Activated CD4-positive, alpha-beta T cell treated with anti-CD3 and anti-CD28 coated beads, Interleukin-10, Interleukin-2, amounts not matched to agents 100 ng/mL and 50 ng/mL, durations not matched to agents 16 hours and 8 hours (primary cell): ENCODE results near the gene TTC7B.

Source experiments
- DNase-seq: peaks from one replicate; pipeline ENCODE4 v3.0.0-alpha.2; 2020

TTC7B gene

GRCh38 chr14:90641168-90641567 is 175.1 kb downstream of the TTC7B start:
- no peak for DNase-seq

- DNase-seq: no peak
Observed at GRCh38 chr14:90639641-90640040, 176.6 kb downstream of the TTC7B start.

- peak; percentile 2 for DNase-seq
Observed at GRCh38 chr14:90632871-90633270, 183.4 kb downstream of the TTC7B start.

GRCh38 chr14:90632451-90632850 is 183.8 kb downstream of the TTC7B start:
- no peak for DNase-seq

- no peak for DNase-seq
Observed at GRCh38 chr14:90630171-90630806, 185.9 kb downstream of the TTC7B start.

GRCh38 chr14:90629471-90629870 is 186.8 kb downstream of the TTC7B start:
- no peak for DNase-seq

GRCh38 chr14:90628825-90629224 is 187.4 kb downstream of the TTC7B start:
- DNase-seq: no peak

GRCh38 chr14:90627478-90627877 is 188.8 kb downstream of the TTC7B start:
- DNase-seq: no peak

- no peak for DNase-seq
Observed at GRCh38 chr14:90626550-90626949, 189.7 kb downstream of the TTC7B start.

- no peak for DNase-seq
Observed at GRCh38 chr14:90625445-90625844, 190.8 kb downstream of the TTC7B start.

GRCh38 chr14:90624732-90625400 is 191.4 kb downstream of the TTC7B start:
- no peak for DNase-seq

GRCh38 chr14:90624227-90624626 is 192.0 kb downstream of the TTC7B start:
- DNase-seq: no peak

GRCh38 chr14:90621201-90621600 is 195.0 kb downstream of the TTC7B start:
- no peak for DNase-seq

- no peak for DNase-seq
Observed at GRCh38 chr14:90620568-90621077, 195.6 kb downstream of the TTC7B start.

GRCh38 chr14:90619911-90620310 is 196.3 kb downstream of the TTC7B start:
- no peak for DNase-seq

- DNase-seq: no peak
Observed at GRCh38 chr14:90617961-90618360, 198.3 kb downstream of the TTC7B start.

- DNase-seq: no peak
Observed at GRCh38 chr14:90616881-90617280, 199.3 kb downstream of the TTC7B start.

- DNase-seq: no peak
Observed at GRCh38 chr14:90616313-90616712, 199.9 kb downstream of the TTC7B start.

GRCh38 chr14:90615517-90616060 is 200.6 kb downstream of the TTC7B start:
- no peak for DNase-seq

GRCh38 chr14:90614696-90615516 is 201.3 kb downstream of the TTC7B start:
- no peak for DNase-seq

GRCh38 chr14:90613997-90614396 is 202.2 kb downstream of the TTC7B start:
- no peak for DNase-seq

GRCh38 chr14:90613453-90613852 is 202.8 kb downstream of the TTC7B start:
- DNase-seq: no peak

GRCh38 chr14:90612801-90613200 is 203.4 kb downstream of the TTC7B start:
- no peak for DNase-seq
